Purkinje cell (primary cell): Measurements from ENCODE around the gene CDC42EP3. TPM values are rescaled to one million over a fixed set of nuclear protein-coding genes. Genes with fewer than 3 reads are reported as not detected.

Experiments
- polyA plus RNA-seq: library from polyadenylated mRNA; unstranded; fragments of >200 nt; fragmentation: Nextera tagmentation; gene quantifications from 2 replicates; pipeline ENCODE4 v1.2.1, GENCODE V29; 2014

Gene CDC42EP3, protein sequence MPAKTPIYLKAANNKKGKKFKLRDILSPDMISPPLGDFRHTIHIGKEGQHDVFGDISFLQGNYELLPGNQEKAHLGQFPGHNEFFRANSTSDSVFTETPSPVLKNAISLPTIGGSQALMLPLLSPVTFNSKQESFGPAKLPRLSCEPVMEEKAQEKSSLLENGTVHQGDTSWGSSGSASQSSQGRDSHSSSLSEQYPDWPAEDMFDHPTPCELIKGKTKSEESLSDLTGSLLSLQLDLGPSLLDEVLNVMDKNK
- 2.7 TPM in 1 of 2 replicates, not detected in the other for polyA plus RNA-seq

DNA sequence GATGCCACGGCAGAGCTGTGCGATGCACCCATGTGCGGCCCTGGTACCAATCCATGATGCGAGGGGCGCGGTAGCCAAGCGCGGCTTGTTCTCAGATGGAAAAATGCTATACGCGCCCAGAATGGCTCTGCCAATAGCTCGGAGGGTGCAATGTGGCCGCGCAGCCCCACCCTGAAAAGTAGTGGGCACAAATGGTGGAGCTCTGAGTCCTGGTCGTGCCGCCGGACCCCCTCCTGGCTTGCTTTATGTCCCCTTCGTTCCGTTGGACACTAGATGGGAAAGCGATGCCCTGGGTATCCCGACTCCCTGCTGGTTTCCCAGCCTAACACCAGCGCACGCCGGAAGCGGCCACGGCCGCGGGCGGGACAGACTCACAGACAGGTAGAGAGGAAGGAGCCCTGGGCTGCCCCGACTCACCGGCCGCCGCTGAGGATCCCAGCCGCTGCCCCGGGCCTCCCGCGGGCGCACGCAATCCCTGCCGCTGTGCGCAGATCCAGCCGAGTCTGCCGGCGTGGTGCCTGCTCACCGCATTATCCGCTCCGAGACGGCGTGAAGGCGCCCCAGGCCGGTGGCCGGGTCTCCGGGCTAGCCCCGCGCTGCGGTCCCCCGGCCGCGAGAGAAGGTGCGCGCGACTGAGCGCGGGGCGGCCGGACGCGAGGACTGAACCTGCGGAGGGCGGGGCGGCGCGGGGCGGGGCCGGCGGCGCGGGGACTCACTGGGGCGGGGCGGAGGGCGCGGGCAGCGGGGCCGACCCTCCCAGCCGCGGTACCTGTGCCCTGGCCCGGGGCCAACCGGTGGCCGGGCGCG is at the start of gene CDC42EP3:
TSS of gene CDC42EP3 (minus strand) at position 634 of the 807 bp plus-strand sequence. CDS start 25,055 bp downstream, outside the sequence.

